CD4-positive, alpha-beta T cell (primary cell): Measurements from ENCODE around the gene UBE2F. TPM values are rescaled to one million over a fixed set of nuclear protein-coding genes. Genes with fewer than 3 reads are reported as not detected.
"Not testable (repeated sequence)": the region's sequence is repeated elsewhere in the genome, so short reads cannot be mapped to it uniquely, and the experiment has no call there.

ENCODE experiments used
- ATAC-seq: fragments of 200-7000 bp; cut with Tn5 transposase; one replicate; pipeline ENCODE4 v1.10.0; 2022; ENCODE audit warnings: mild to moderate bottlenecking; ENCODE audit not compliant: poor library complexity
- CTCF ChIA-PET: fragments of 350-600 bp; sonication (Branson Sonifier 250); formaldehyde crosslinking; loops from one replicate; lab custom pipeline; 2021; ENCODE audit warnings: antibody characterized with exemption, inconsistent platforms; lab: Charles Lee
- POLR2A ChIA-PET: fragments of 350-600 bp; sonication (Branson Sonifier 250); formaldehyde crosslinking; loops from one replicate; lab custom pipeline; 2021; ENCODE audit warnings: antibody characterized with exemption, inconsistent platforms; lab: Charles Lee
- DNase-seq, 14 experiments: peaks; one replicate each; pipeline ENCODE4 v3.0.0-alpha.2; 2013 to 2020; ENCODE audit warnings: mixed read lengths in 2 of 14
- H3K27ac ChIP-seq, 2 donors: one replicate each; pipeline versions ENCODE4 v1.5.1 to v1.7.0; 2013; ENCODE audit warnings: low read length in 2 of 2, low read depth in 1 of 2, mild to moderate bottlenecking in 1 of 2
- H3K27me3 ChIP-seq, 2 experiments: 1 replicate in 1 of 2; 2 replicates in 1 of 2; pipeline versions ENCODE4 v1.6.1 to v1.7.0; 2013; ENCODE audit warnings: low read length in 2 of 2, control low read depth in 1 of 2, mild to moderate bottlenecking in 1 of 2, moderate library complexity in 1 of 2; ENCODE audit not compliant: insufficient read depth in 2 of 2, control insufficient read depth in 1 of 2
- H3K36me3 ChIP-seq: one replicate; pipeline ENCODE4 v1.6.1; 2013; ENCODE audit warnings: low read length, control low read depth; ENCODE audit not compliant: insufficient read depth
- H3K4me1 ChIP-seq: one replicate; pipeline ENCODE4 v1.6.1; 2013; ENCODE audit warnings: low read length, control low read depth; ENCODE audit not compliant: insufficient read depth
- H3K4me3 ChIP-seq: one replicate; pipeline ENCODE4 v1.5.1; 2013; ENCODE audit warnings: mild to moderate bottlenecking, low read length, moderate library complexity
- H3K9me3 ChIP-seq, 2 experiments: 1 replicate in 1 of 2; 2 replicates in 1 of 2; pipeline versions ENCODE4 v1.6.1 to v1.7.0; 2013; ENCODE audit warnings: low read length in 2 of 2, mild to moderate bottlenecking in 2 of 2, control low read depth in 1 of 2, moderate library complexity in 1 of 2; ENCODE audit not compliant: control insufficient read depth in 1 of 2, insufficient read depth in 1 of 2
- H3K27ac Mint-ChIP-seq: one replicate; pipeline ENCODE4 v1.8.0; 2020; ENCODE audit warnings: mixed read lengths
- H3K27me3 Mint-ChIP-seq: one replicate; pipeline ENCODE4 v1.8.0; 2021; ENCODE audit warnings: mixed read lengths
- H3K36me3 Mint-ChIP-seq: one replicate; pipeline ENCODE4 v1.8.0; 2021; ENCODE audit warnings: low read depth, mixed read lengths
- H3K4me1 Mint-ChIP-seq: one replicate; pipeline ENCODE4 v1.8.0; 2021; ENCODE audit warnings: low read depth, mixed read lengths
- H3K4me3 Mint-ChIP-seq: one replicate; pipeline ENCODE4 v1.8.0; 2020; ENCODE audit warnings: mild to moderate bottlenecking, mixed read lengths
- H3K9me3 Mint-ChIP-seq: one replicate; pipeline ENCODE4 v1.8.0; 2020; ENCODE audit warnings: mixed read lengths
- CTCF ChIP-seq: fragments of 200-600 bp; IDR thresholded peaks from one replicate; pipeline ENCODE4 v1.8.0; 2022; ENCODE audit warnings: antibody characterized with exemption, mild to moderate bottlenecking
- intact Hi-C, 2 experiments: fragments of 100-400 bp; cut with DNase I in 1 of 2; cut with micrococcal nuclease in 1 of 2; formaldehyde crosslinking; loops; one replicate each; pipeline versions ENCODE4 v1.15.1 to v1.9.0; 2023 to 2025; cut with DNase I, micrococcal nuclease
- total RNA-seq, 174 experiments: library from RNA in 2 of 174; stranded (reverse) in 2 of 174; gene quantifications; one replicate each; pipeline ENCODE4 v1.2.3 and lab custom pipeline; 2021 to 2026

Gene UBE2F
- total RNA-seq, 2 experiments from 2014 or later: 23.2 to 27.4 TPM

GRCh38 chr2:238065071-238065846 lies 98.4 kb downstream of the UBE2F start:
- Histone ChIP-seq H3K27ac (no peak overlapping the region), H3K4me1 (peaks cover 35% of the 10 kb centered on the region), H3K27me3 (no peaks in the 10 kb centered on the region), H3K9me3 (peaks cover 0 to 5% of the 10 kb centered on the region in 2 experiments), H3K4me3 (no peak overlapping the region), H3K36me3 (peaks cover 16% of the 10 kb centered on the region)
- ChIA-PET POLR2A (no interaction called here), CTCF (no interaction called here)
- peaks cover 54% of the 10 kb centered on the region for H3K36me3 Mint-ChIP-seq
- no peak for ATAC-seq
- peaks cover 47% of the 10 kb centered on the region for H3K4me1 Mint-ChIP-seq
- intact Hi-C loops: loop anchor here in 1 of 2 experiments (10.0 kb wide), 1 partner anchor 370 kb away; no protein-coding TSS in a partner anchor
- H3K27me3 Mint-ChIP-seq: no peaks in the 10 kb centered on the region
- no peak overlapping the region for H3K27ac Mint-ChIP-seq
- H3K4me3 Mint-ChIP-seq: no peak overlapping the region
- no peak for TF ChIP-seq CTCF
- no peak for DNase-seq
- no peaks in the 10 kb centered on the region for H3K9me3 Mint-ChIP-seq

DNA sequence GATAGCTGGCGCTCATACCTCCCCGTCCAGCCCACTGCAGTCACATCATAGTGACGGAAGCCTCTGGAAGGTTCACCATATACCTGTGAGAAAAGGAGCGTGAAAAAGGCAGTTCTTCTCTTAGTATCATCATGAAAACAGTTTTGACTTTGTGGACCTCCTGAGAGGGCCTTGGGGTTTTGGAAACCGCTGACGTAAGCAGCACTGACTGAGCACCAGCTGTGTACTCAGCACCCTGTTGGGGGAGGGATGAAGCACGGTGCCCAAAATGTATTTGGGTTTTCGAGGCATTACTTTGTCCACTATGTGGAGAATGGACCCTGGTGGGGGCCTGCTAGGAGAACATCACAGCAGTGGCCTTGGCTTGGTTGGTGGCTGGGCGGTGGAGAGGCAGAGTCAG lies 99.4 kb downstream of the UBE2F start:
- Mint-ChIP-seq H3K4me1 (peaks cover 42% of the 10 kb centered on the region), H3K27ac (no peak overlapping the region), H3K36me3 (peaks cover 54% of the 10 kb centered on the region), H3K4me3 (no peak overlapping the region), H3K27me3 (no peaks in the 10 kb centered on the region), H3K9me3 (no peaks in the 10 kb centered on the region)
- Histone ChIP-seq H3K27me3 (no peaks in the 10 kb centered on the region), H3K9me3 (peaks cover 0 to 5% of the 10 kb centered on the region in 2 experiments), H3K4me3 (no peak overlapping the region), H3K4me1 (peaks cover 41% of the 10 kb centered on the region), H3K36me3 (peaks cover 16% of the 10 kb centered on the region), H3K27ac (no peak overlapping the region)
- no peak for TF ChIP-seq CTCF
- ATAC-seq (no peak), DNase-seq (no peak)
- CTCF ChIA-PET: no interaction called here
- POLR2A ChIA-PET: no interaction called here
- intact Hi-C loops: loop anchor here in 1 of 2 experiments (10.0 kb wide), 1 partner anchor 371 kb away; no protein-coding TSS in a partner anchor

- ATAC-seq, H3K9me3 ChIP-seq, DNase-seq, H3K27me3 ChIP-seq, H3K27ac ChIP-seq, POLR2A ChIA-PET, CTCF ChIA-PET, H3K27me3 Mint-ChIP-seq, H3K27ac Mint-ChIP-seq, H3K4me3 ChIP-seq, H3K9me3 Mint-ChIP-seq, H3K4me3 Mint-ChIP-seq: not testable (repeated sequence)
- peaks cover 37% of the 10 kb centered on the region for H3K4me1 Mint-ChIP-seq
- peaks cover 16% of the 10 kb centered on the region for H3K36me3 ChIP-seq
- H3K4me1 ChIP-seq: peaks cover 38% of the 10 kb centered on the region
- intact Hi-C loops: loop anchor here in 1 of 2 experiments (10.0 kb wide), 1 partner anchor 372 kb away; no protein-coding TSS in a partner anchor
- peaks cover 58% of the 10 kb centered on the region for H3K36me3 Mint-ChIP-seq
Measured at GRCh38 chr2:238066718-238067117, 99.9 kb downstream of the UBE2F start.
